ENCODE results near the gene LNPK.
"Not testable (repeated sequence)": the region's sequence is repeated elsewhere in the genome, so short reads cannot be mapped to it uniquely, and the experiment has no call there.

Gene LNPK

GRCh38 chr2:176003958-176004357 lies 1.9 kb upstream of the LNPK start:
- Histone ChIP-seq H3K4me3 (ENCODE audit: low read length) (no peak overlapping the region), H3K4me1 (ENCODE audit: control insufficient read depth, insufficient read depth, low read length) (peaks cover 13% of the 10 kb centered on the region), H3K36me3 (ENCODE audit: control insufficient read depth, insufficient read depth, low read length) (no peaks in the 10 kb centered on the region), H3K9ac (ENCODE audit: low read length) (peak overlapping the region; percentile 14), H3K27me3 (ENCODE audit: control insufficient read depth, insufficient read depth, low read length) (no peaks in the 10 kb centered on the region), H3K9me3 (ENCODE audit: control insufficient read depth, low read length) (no peaks in the 10 kb centered on the region)

- peak overlapping the region; percentile 71 for H3K9ac ChIP-seq (ENCODE audit: low read length)
- peak overlapping the region; percentile 71 for H3K4me3 ChIP-seq (ENCODE audit: low read length)
- H3K27me3 ChIP-seq (ENCODE audit: control insufficient read depth, insufficient read depth, low read length), result no peaks in the 10 kb centered on the region
- H3K9me3 ChIP-seq (ENCODE audit: control insufficient read depth, low read length), result no peaks in the 10 kb centered on the region
- H3K4me1 ChIP-seq (ENCODE audit: control insufficient read depth, insufficient read depth, low read length), result peaks cover 13% of the 10 kb centered on the region
- no peaks in the 10 kb centered on the region for H3K36me3 ChIP-seq (ENCODE audit: control insufficient read depth, insufficient read depth, low read length)
Measured at GRCh38 chr2:176002688-176003210, 682 bp upstream of the LNPK start.

GRCh38 chr2:176001281-176001915 lies 669 bp downstream of the LNPK start:
- H3K9ac ChIP-seq (ENCODE audit: low read length), result peak overlapping the region; percentile 79
- H3K4me3 ChIP-seq (ENCODE audit: low read length), result peak overlapping the region; percentile 71
- no peaks in the 10 kb centered on the region for H3K27me3 ChIP-seq (ENCODE audit: control insufficient read depth, insufficient read depth, low read length)
- peaks cover 13% of the 10 kb centered on the region for H3K4me1 ChIP-seq (ENCODE audit: control insufficient read depth, insufficient read depth, low read length)
- H3K36me3 ChIP-seq (ENCODE audit: control insufficient read depth, insufficient read depth, low read length), result no peaks in the 10 kb centered on the region
- H3K9me3 ChIP-seq (ENCODE audit: control insufficient read depth, low read length), result no peaks in the 10 kb centered on the region

- H3K4me1 ChIP-seq (ENCODE audit: control insufficient read depth, insufficient read depth, low read length), result peaks cover 12% of the 10 kb centered on the region
- H3K9me3 ChIP-seq (ENCODE audit: control insufficient read depth, low read length), result no peaks in the 10 kb centered on the region
Measured at GRCh38 chr2:175999283-175999819, 2.7 kb downstream of the LNPK start.

GRCh38 chr2:175990099-175990498 lies 12.0 kb downstream of the LNPK start:
- H3K36me3 ChIP-seq (ENCODE audit: control insufficient read depth, insufficient read depth, low read length), result no peaks in the 10 kb centered on the region
- no peaks in the 10 kb centered on the region for H3K9me3 ChIP-seq (ENCODE audit: control insufficient read depth, low read length)
- H3K27me3 ChIP-seq (ENCODE audit: control insufficient read depth, insufficient read depth, low read length), result no peaks in the 10 kb centered on the region
- no peaks in the 10 kb centered on the region for H3K4me1 ChIP-seq (ENCODE audit: control insufficient read depth, insufficient read depth, low read length)
- no peak overlapping the region for H3K4me3 ChIP-seq (ENCODE audit: low read length)
- no peak overlapping the region for H3K9ac ChIP-seq (ENCODE audit: low read length)

More at GRCh38 chr2:175999283-175999819, 2.7 kb downstream of the LNPK start:
- Histone ChIP-seq H3K36me3 (ENCODE audit: control insufficient read depth, insufficient read depth, low read length) (no peaks in the 10 kb centered on the region), H3K4me3 (ENCODE audit: low read length) (no peak overlapping the region), H3K9ac (ENCODE audit: low read length) (no peak overlapping the region), H3K27me3 (ENCODE audit: control insufficient read depth, insufficient read depth, low read length) (no peaks in the 10 kb centered on the region)

- not testable (repeated sequence) for H3K4me3 ChIP-seq (ENCODE audit: low read length); H3K9me3 ChIP-seq (ENCODE audit: control insufficient read depth, low read length); H3K27me3 ChIP-seq (ENCODE audit: control insufficient read depth, insufficient read depth, low read length); H3K4me1 ChIP-seq (ENCODE audit: control insufficient read depth, insufficient read depth, low read length); H3K36me3 ChIP-seq (ENCODE audit: control insufficient read depth, insufficient read depth, low read length); H3K9ac ChIP-seq (ENCODE audit: low read length)
Measured at GRCh38 chr2:175987126-175987525, 14.9 kb downstream of the LNPK start.

- Histone ChIP-seq H3K27me3 (ENCODE audit: control insufficient read depth, insufficient read depth, low read length) (no peaks in the 10 kb centered on the region), H3K4me3 (ENCODE audit: low read length) (no peak overlapping the region), H3K9ac (ENCODE audit: low read length) (no peak overlapping the region), H3K4me1 (ENCODE audit: control insufficient read depth, insufficient read depth, low read length) (no peaks in the 10 kb centered on the region), H3K36me3 (ENCODE audit: control insufficient read depth, insufficient read depth, low read length) (no peaks in the 10 kb centered on the region), H3K9me3 (ENCODE audit: control insufficient read depth, low read length) (no peaks in the 10 kb centered on the region)
Measured at GRCh38 chr2:175984846-175985245, 17.2 kb downstream of the LNPK start.

GRCh38 chr2:175981551-175981950 lies 20.5 kb downstream of the LNPK start:
- Histone ChIP-seq H3K36me3 (ENCODE audit: control insufficient read depth, insufficient read depth, low read length) (no peaks in the 10 kb centered on the region), H3K27me3 (ENCODE audit: control insufficient read depth, insufficient read depth, low read length) (no peaks in the 10 kb centered on the region), H3K9me3 (ENCODE audit: control insufficient read depth, low read length) (no peaks in the 10 kb centered on the region), H3K4me3 (ENCODE audit: low read length) (no peak overlapping the region), H3K4me1 (ENCODE audit: control insufficient read depth, insufficient read depth, low read length) (no peaks in the 10 kb centered on the region), H3K9ac (ENCODE audit: low read length) (no peak overlapping the region)

GRCh38 chr2:175976391-175977157 lies 25.5 kb downstream of the LNPK start:
- Histone ChIP-seq H3K27me3 (ENCODE audit: control insufficient read depth, insufficient read depth, low read length) (no peaks in the 10 kb centered on the region), H3K4me1 (ENCODE audit: control insufficient read depth, insufficient read depth, low read length) (no peaks in the 10 kb centered on the region), H3K9ac (ENCODE audit: low read length) (no peak overlapping the region), H3K4me3 (ENCODE audit: low read length) (no peak overlapping the region), H3K36me3 (ENCODE audit: control insufficient read depth, insufficient read depth, low read length) (no peaks in the 10 kb centered on the region), H3K9me3 (ENCODE audit: control insufficient read depth, low read length) (no peaks in the 10 kb centered on the region)

- Histone ChIP-seq H3K36me3 (ENCODE audit: control insufficient read depth, insufficient read depth, low read length) (no peaks in the 10 kb centered on the region), H3K4me3 (ENCODE audit: low read length) (no peak overlapping the region), H3K9ac (ENCODE audit: low read length) (no peak overlapping the region), H3K4me1 (ENCODE audit: control insufficient read depth, insufficient read depth, low read length) (no peaks in the 10 kb centered on the region), H3K27me3 (ENCODE audit: control insufficient read depth, insufficient read depth, low read length) (no peaks in the 10 kb centered on the region), H3K9me3 (ENCODE audit: control insufficient read depth, low read length) (no peaks in the 10 kb centered on the region)
Measured at GRCh38 chr2:175973373-175973772, 28.7 kb downstream of the LNPK start.

- Histone ChIP-seq H3K9me3 (ENCODE audit: control insufficient read depth, low read length) (no peaks in the 10 kb centered on the region), H3K4me3 (ENCODE audit: low read length) (no peak overlapping the region), H3K36me3 (ENCODE audit: control insufficient read depth, insufficient read depth, low read length) (no peaks in the 10 kb centered on the region), H3K4me1 (ENCODE audit: control insufficient read depth, insufficient read depth, low read length) (no peaks in the 10 kb centered on the region), H3K27me3 (ENCODE audit: control insufficient read depth, insufficient read depth, low read length) (no peaks in the 10 kb centered on the region), H3K9ac (ENCODE audit: low read length) (no peak overlapping the region)
Measured at GRCh38 chr2:175966839-175967238, 35.2 kb downstream of the LNPK start.

- H3K4me1 ChIP-seq (ENCODE audit: control insufficient read depth, insufficient read depth, low read length), result no peaks in the 10 kb centered on the region
- no peaks in the 10 kb centered on the region for H3K9me3 ChIP-seq (ENCODE audit: control insufficient read depth, low read length)
- H3K4me3 ChIP-seq (ENCODE audit: low read length), result no peak overlapping the region
- no peak overlapping the region for H3K9ac ChIP-seq (ENCODE audit: low read length)
- H3K36me3 ChIP-seq (ENCODE audit: control insufficient read depth, insufficient read depth, low read length), result no peaks in the 10 kb centered on the region
- no peaks in the 10 kb centered on the region for H3K27me3 ChIP-seq (ENCODE audit: control insufficient read depth, insufficient read depth, low read length)
Measured at GRCh38 chr2:175965773-175966172, 36.3 kb downstream of the LNPK start.

Data from mucosa of stomach (tissue), 1 donor.